HL-60 (cell line): ENCODE data around the gene STYK1.

Source experiments
- DNase-seq, 2 experiments: peaks; one replicate each; pipeline ENCODE4 v3.0.0-alpha.2; 2010 to 2020; ENCODE audit warnings: low read depth in 1 of 2, low spot score in 1 of 2
- H3K27ac ChIP-seq: fragments of 250-450 bp; sonication (Bioruptor Pico); replicated peaks from 2 replicates; pipeline ENCODE4 v1.5.1; 2020; ENCODE audit warnings: mild to moderate bottlenecking, moderate library complexity
- H3K27me3 ChIP-seq: fragments of 250-450 bp; sonication (Bioruptor Pico); 2 replicates; pipeline ENCODE4 v1.5.1; 2021; ENCODE audit warnings: mild to moderate bottlenecking, moderate library complexity; ENCODE audit not compliant: insufficient read depth, poor library complexity, severe bottlenecking
- H3K4me3 ChIP-seq: replicated peaks from 2 replicates; pipeline ENCODE4 v1.5.1; 2011; ENCODE audit warnings: mild to moderate bottlenecking, control low read depth, low read length; ENCODE audit not compliant: insufficient read depth
- CTCF ChIP-seq: IDR thresholded peaks from one replicate; pipeline ENCODE4 v1.5.1; 2011; ENCODE audit warnings: low read length, control low read depth, inconsistent platforms; ENCODE audit not compliant: insufficient read depth
- GABPA ChIP-seq: IDR thresholded peaks from 2 replicates; pipeline ENCODE4 v1.6.1; 2012; ENCODE audit warnings: low read depth
- POLR2AphosphoS5 ChIP-seq: IDR thresholded peaks from 2 replicates; pipeline ENCODE4 v1.6.1; 2012; ENCODE audit warnings: low read depth
- SPI1 ChIP-seq: IDR thresholded peaks from 2 replicates; pipeline ENCODE4 v1.6.1; 2012; ENCODE audit warnings: low read depth, mild to moderate bottlenecking, borderline replicate concordance
- TF ChIP-seq, protein P1 (sequence below): IDR thresholded peaks from 2 replicates; pipeline ENCODE4 v1.6.1; 2012; ENCODE audit warnings: low read depth; ENCODE audit not compliant: insufficient replicate concordance

STYK1 gene

DNA sequence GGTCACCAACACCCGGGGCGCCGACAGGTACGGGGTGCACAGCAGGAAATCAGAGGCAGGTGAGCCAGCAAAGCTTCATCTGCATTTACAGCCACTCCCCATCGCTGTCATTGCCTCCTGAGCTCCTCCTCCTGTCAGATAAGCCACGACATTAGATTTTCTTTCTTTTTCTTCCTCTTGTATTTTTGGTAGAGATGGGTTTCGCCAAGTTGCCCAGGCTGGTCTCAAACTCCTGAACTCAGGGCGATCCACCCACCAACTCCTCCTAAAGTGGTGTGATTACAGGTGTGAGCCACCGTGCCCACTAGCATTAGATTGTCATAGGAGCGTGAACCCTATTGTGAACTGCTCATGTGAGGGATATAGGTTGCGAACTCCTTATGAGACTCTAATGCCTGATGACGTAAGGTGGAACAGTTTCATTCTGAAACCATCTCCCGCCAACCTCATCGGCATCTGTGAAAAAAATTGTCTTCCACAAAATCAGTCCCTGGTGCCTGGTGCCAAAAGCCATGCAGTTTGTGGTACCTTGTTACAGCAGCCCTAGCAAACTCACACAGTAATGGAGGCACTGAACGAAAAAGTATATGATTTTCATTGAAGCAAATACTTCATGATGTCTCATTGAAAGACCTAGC, 1.5 kb downstream of the STYK1 start:
- Histone ChIP-seq H3K27me3 (no peaks in the 10 kb centered on the region), H3K4me3 (no peak overlapping the region)

GRCh38 chr12:10669533-10669932, 4.3 kb downstream of the STYK1 start:
- no peak for TF ChIP-seq CTCF
- TF ChIP-seq SPI1 = no peak
- no peak for TF ChIP-seq POLR2AphosphoS5
- TF ChIP-seq GABPA = no peak
- TF ChIP-seq, protein P1, sequence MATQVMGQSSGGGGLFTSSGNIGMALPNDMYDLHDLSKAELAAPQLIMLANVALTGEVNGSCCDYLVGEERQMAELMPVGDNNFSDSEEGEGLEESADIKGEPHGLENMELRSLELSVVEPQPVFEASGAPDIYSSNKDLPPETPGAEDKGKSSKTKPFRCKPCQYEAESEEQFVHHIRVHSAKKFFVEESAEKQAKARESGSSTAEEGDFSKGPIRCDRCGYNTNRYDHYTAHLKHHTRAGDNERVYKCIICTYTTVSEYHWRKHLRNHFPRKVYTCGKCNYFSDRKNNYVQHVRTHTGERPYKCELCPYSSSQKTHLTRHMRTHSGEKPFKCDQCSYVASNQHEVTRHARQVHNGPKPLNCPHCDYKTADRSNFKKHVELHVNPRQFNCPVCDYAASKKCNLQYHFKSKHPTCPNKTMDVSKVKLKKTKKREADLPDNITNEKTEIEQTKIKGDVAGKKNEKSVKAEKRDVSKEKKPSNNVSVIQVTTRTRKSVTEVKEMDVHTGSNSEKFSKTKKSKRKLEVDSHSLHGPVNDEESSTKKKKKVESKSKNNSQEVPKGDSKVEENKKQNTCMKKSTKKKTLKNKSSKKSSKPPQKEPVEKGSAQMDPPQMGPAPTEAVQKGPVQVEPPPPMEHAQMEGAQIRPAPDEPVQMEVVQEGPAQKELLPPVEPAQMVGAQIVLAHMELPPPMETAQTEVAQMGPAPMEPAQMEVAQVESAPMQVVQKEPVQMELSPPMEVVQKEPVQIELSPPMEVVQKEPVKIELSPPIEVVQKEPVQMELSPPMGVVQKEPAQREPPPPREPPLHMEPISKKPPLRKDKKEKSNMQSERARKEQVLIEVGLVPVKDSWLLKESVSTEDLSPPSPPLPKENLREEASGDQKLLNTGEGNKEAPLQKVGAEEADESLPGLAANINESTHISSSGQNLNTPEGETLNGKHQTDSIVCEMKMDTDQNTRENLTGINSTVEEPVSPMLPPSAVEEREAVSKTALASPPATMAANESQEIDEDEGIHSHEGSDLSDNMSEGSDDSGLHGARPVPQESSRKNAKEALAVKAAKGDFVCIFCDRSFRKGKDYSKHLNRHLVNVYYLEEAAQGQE = no peak
- Histone ChIP-seq H3K27me3 (no peaks in the 10 kb centered on the region), H3K27ac (no peak overlapping the region), H3K4me3 (no peak overlapping the region)
- no peak for DNase-seq

More for the DNA sequence above, 1.5 kb downstream of the STYK1 start:
- no peak overlapping the region for H3K27ac ChIP-seq
- TF ChIP-seq, protein P1 = no peak
- TF ChIP-seq SPI1 = no peak
- no peak for TF ChIP-seq CTCF
- no peak for TF ChIP-seq POLR2AphosphoS5
- no peak for TF ChIP-seq GABPA
- no peak for DNase-seq

GRCh38 chr12:10668526-10668925, 5.3 kb downstream of the STYK1 start:
- Histone ChIP-seq H3K4me3 (no peak overlapping the region), H3K27ac (no peak overlapping the region), H3K27me3 (no peaks in the 10 kb centered on the region)
- TF ChIP-seq SPI1 (no peak), CTCF (no peak), GABPA (no peak), POLR2AphosphoS5 (no peak)
- TF ChIP-seq, protein P1 = no peak
- DNase-seq = no peak
